WTC11 (cell line): ENCODE measurements around the gene RABL2A.
"Not testable (repeated sequence)": the region's sequence is repeated elsewhere in the genome, so short reads cannot be mapped to it uniquely, and the experiment has no call there.

Source experiments
- ARID4B ChIP-seq: sonication (generic); formaldehyde crosslinking; IDR thresholded peaks from 2 replicates; pipeline ENCODE4 v1.8.0; 2023; ENCODE audit warnings: missing genetic modification reagents, mild to moderate bottlenecking, borderline replicate concordance
- CTCF ChIP-seq: fragments of 200-600 bp; IDR thresholded peaks from 2 replicates; pipeline ENCODE4 v1.8.0; 2022; ENCODE audit warnings: antibody characterized with exemption
- E2F5 ChIP-seq: sonication (generic); formaldehyde crosslinking; IDR thresholded peaks from 2 replicates; pipeline ENCODE4 v1.8.1; 2022; ENCODE audit warnings: mild to moderate bottlenecking, moderate library complexity, missing genetic modification reagents
- EMX1 ChIP-seq: fragments of 250-450 bp; sonication (Bioruptor Pico); IDR thresholded peaks from 2 replicates; pipeline ENCODE4 v1.8.0; 2021; ENCODE audit warnings: mild to moderate bottlenecking
- GABPB1 ChIP-seq: sonication (generic); formaldehyde crosslinking; IDR thresholded peaks from 2 replicates; pipeline ENCODE4 v1.8.1; 2023; ENCODE audit warnings: mild to moderate bottlenecking, missing genetic modification reagents
- MAX ChIP-seq: sonication (generic); formaldehyde crosslinking; IDR thresholded peaks from 2 replicates; pipeline ENCODE4 v1.8.0; 2022; ENCODE audit warnings: mild to moderate bottlenecking, missing genetic modification reagents
- NFATC4 ChIP-seq: fragments of 250-450 bp; sonication (Bioruptor Pico); IDR thresholded peaks from 2 replicates; pipeline ENCODE4 v1.9.0; 2021; ENCODE audit warnings: mild to moderate bottlenecking
- PREB ChIP-seq: sonication (generic); formaldehyde crosslinking; IDR thresholded peaks from 2 replicates; pipeline ENCODE4 v1.8.1; 2022; ENCODE audit warnings: mild to moderate bottlenecking, missing genetic modification reagents, moderate library complexity, borderline replicate concordance
- SMAD4 ChIP-seq: sonication (generic); formaldehyde crosslinking; IDR thresholded peaks from 2 replicates; pipeline ENCODE4 v1.8.0; 2022; ENCODE audit warnings: mild to moderate bottlenecking, missing genetic modification reagents
- TCF7 ChIP-seq: sonication (generic); formaldehyde crosslinking; IDR thresholded peaks from 2 replicates; pipeline ENCODE4 v1.8.0; 2022; ENCODE audit warnings: mild to moderate bottlenecking, low read depth, missing genetic modification reagents, moderate library complexity
- ZBTB21 ChIP-seq: sonication (generic); formaldehyde crosslinking; IDR thresholded peaks from 2 replicates; pipeline ENCODE4 v1.8.1; 2023; ENCODE audit warnings: mild to moderate bottlenecking, missing genetic modification reagents, borderline replicate concordance

- not testable (repeated sequence) for TF ChIP-seq NFATC4 (CRISPR knock-in tag); CTCF; ZBTB21 (CRISPR knock-in tag); MAX (CRISPR knock-in tag); SMAD4 (CRISPR knock-in tag); EMX1 (CRISPR knock-in tag); PREB (CRISPR knock-in tag); GABPB1 (CRISPR knock-in tag); ARID4B (CRISPR knock-in tag); TCF7 (CRISPR knock-in tag); E2F5
Observed at GRCh38 chr2:113690871-113691270, 63.8 kb downstream of the RABL2A start.
